OCI-LY7 (cell line): ENCODE results near the gene DMRTC2.

Source experiments
- CTCF ChIP-seq: fragments of 200-600 bp; sonication (generic); conservative IDR thresholded peaks from 2 replicates; pipeline ENCODE4 v1.5.1; 2014; ENCODE audit warnings: mild to moderate bottlenecking, antibody characterized with exemption, low read length, moderate library complexity, mixed read lengths
- EZH2phosphoT487 ChIP-seq: fragments of 200-600 bp; sonication (generic); IDR thresholded peaks from 2 replicates; pipeline ENCODE4 v1.6.1; 2018; ENCODE audit warnings: low read depth, borderline replicate concordance, mild to moderate bottlenecking, mixed run types, antibody characterized with exemption, low read length, moderate library complexity, mixed read lengths

GRCh38 chr19:41863209-41863931 lies 18.5 kb downstream of the DMRTC2 start:
- TF ChIP-seq CTCF: no peak
- TF ChIP-seq EZH2phosphoT487: no peak
